Vagina (tissue), 2 donors: ENCODE results near the gene SLF1. TPM values are rescaled to one million over a fixed set of nuclear protein-coding genes. Genes with fewer than 3 reads are reported as not detected.

ENCODE experiments used
- DNase-seq, 2 donors: peaks; one replicate each; pipeline ENCODE4 v3.0.0-alpha.2; 2017; ENCODE audit errors: extremely low spot score in 2 of 2
- H3K27ac ChIP-seq: fragments of 200-600 bp; sonication (generic); one replicate; pipeline ENCODE4 v1.5.1; 2019
- H3K27me3 ChIP-seq: fragments of 200-600 bp; sonication (generic); one replicate; pipeline ENCODE4 v1.5.1; 2019
- H3K36me3 ChIP-seq, 2 donors: fragments of 200-600 bp; sonication (generic); one replicate each; pipeline ENCODE4 v1.5.1; 2017 to 2019
- H3K4me1 ChIP-seq: fragments of 200-600 bp; sonication (generic); one replicate; pipeline ENCODE4 v1.5.1; 2019
- H3K4me3 ChIP-seq, 2 donors: fragments of 200-600 bp; sonication (generic); 1 replicate in 1 of 2; 2 replicates in 1 of 2; pipeline ENCODE4 v1.5.1; 2016 to 2019
- H3K9me3 ChIP-seq: fragments of 200-600 bp; sonication (generic); one replicate; pipeline ENCODE4 v1.5.1; 2019
- POLR2A ChIP-seq, 2 donors: fragments of 450-650 bp; IDR thresholded peaks; one replicate each; pipeline ENCODE4 v1.6.1; 2017; ENCODE audit warnings: antibody characterized with exemption in 2 of 2, mild to moderate bottlenecking in 2 of 2, moderate library complexity in 2 of 2
- POLR2AphosphoS5 ChIP-seq, 2 donors: sonication (generic); formaldehyde crosslinking; IDR thresholded peaks; one replicate each; pipeline ENCODE4 v1.9.0; 2017; ENCODE audit warnings: antibody characterized with exemption in 2 of 2, mild to moderate bottlenecking in 2 of 2, low read depth in 1 of 2; ENCODE audit not compliant: insufficient read depth in 1 of 2
- intact Hi-C: fragments of 100-400 bp; cut with DNase I; formaldehyde crosslinking; loops from one replicate; pipeline ENCODE4 v1.15.1; 2023
- total RNA-seq: library from RNA; depleted of rRNA; stranded (reverse); fragments of >200 nt; gene quantifications from one replicate; pipeline ENCODE4 v1.2.3, GENCODE V29; 2016
- TF ChIP-seq, protein P1 (sequence below), 3 experiments: fragments of 450-650 bp in 2 of 3; fragments of 200-600 bp in 1 of 3; sonication (generic) in 1 of 3; IDR thresholded peaks; one replicate each; pipeline ENCODE4 v1.5.1; 2017 to 2019; ENCODE audit warnings: antibody characterized with exemption in 3 of 3, mild to moderate bottlenecking in 2 of 3, moderate library complexity in 2 of 3

SLF1 gene
- total RNA-seq, 1 donor from 2014 or later: 19.9 TPM

DNA sequence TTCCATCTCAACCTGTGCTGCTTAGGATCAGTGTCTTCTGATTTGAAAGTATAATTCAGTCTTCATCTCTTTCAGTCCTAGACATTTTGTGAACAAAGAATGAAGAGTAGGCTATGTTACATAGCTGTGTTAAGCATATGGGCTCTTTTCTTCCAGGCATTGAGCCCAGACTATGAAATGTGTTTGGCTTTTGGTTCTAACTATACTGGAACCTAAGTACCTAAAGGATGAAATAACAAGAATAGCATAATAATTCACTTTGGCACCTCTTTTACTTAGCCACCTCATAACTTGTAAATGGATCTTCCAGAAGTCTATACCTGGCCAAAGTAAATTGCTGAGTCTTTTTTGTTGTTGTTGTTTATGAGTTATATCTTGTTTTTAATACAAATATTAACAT is 71.4 kb downstream of the SLF1 start:
- Histone ChIP-seq H3K9me3 (no peaks in the 10 kb centered on the region), H3K4me3 (no peak overlapping the region), H3K36me3 (peaks cover 0 to 12% of the 10 kb centered on the region in 2 donors), H3K4me1 (no peaks in the 10 kb centered on the region), H3K27me3 (no peaks in the 10 kb centered on the region), H3K27ac (no peak overlapping the region)
- TF ChIP-seq POLR2A (IDR thresholded peaks at IDR 0.05) (no peak), POLR2AphosphoS5 (IDR thresholded peaks at IDR 0.05; ENCODE audit: insufficient read depth in 1 of 2, low read depth in 1 of 2) (no peak)
- TF ChIP-seq, protein P1, sequence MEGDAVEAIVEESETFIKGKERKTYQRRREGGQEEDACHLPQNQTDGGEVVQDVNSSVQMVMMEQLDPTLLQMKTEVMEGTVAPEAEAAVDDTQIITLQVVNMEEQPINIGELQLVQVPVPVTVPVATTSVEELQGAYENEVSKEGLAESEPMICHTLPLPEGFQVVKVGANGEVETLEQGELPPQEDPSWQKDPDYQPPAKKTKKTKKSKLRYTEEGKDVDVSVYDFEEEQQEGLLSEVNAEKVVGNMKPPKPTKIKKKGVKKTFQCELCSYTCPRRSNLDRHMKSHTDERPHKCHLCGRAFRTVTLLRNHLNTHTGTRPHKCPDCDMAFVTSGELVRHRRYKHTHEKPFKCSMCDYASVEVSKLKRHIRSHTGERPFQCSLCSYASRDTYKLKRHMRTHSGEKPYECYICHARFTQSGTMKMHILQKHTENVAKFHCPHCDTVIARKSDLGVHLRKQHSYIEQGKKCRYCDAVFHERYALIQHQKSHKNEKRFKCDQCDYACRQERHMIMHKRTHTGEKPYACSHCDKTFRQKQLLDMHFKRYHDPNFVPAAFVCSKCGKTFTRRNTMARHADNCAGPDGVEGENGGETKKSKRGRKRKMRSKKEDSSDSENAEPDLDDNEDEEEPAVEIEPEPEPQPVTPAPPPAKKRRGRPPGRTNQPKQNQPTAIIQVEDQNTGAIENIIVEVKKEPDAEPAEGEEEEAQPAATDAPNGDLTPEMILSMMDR (IDR thresholded peaks at IDR 0.05): no peak
- DNase-seq: no peak
- intact Hi-C loops: no loop called here

DNA sequence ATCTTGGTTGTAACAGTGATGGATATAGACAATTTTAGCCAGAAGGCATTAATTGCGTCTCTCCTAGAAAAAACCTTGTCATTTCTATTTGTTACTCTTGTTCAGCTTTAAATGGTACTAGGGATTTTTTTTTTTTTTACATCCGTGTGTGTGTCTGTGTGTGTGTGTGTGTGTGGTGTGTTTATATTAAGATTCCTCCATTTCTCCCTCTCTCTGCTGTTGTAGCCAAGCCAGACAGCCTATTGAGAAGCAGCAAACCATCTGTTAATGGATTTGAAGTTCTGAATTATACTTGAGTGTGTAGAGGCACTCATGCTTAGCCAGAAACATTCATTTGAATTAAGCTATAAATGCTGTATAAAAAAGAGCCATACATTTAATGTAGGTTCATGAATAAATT is 72.3 kb downstream of the SLF1 start:
- intact Hi-C loops: no loop called here
- TF ChIP-seq, protein P1 (IDR thresholded peaks at IDR 0.05): no peak
- no peak for TF ChIP-seq POLR2AphosphoS5 (IDR thresholded peaks at IDR 0.05; ENCODE audit: insufficient read depth in 1 of 2, low read depth in 1 of 2)
- TF ChIP-seq POLR2A (IDR thresholded peaks at IDR 0.05): no peak

DNA sequence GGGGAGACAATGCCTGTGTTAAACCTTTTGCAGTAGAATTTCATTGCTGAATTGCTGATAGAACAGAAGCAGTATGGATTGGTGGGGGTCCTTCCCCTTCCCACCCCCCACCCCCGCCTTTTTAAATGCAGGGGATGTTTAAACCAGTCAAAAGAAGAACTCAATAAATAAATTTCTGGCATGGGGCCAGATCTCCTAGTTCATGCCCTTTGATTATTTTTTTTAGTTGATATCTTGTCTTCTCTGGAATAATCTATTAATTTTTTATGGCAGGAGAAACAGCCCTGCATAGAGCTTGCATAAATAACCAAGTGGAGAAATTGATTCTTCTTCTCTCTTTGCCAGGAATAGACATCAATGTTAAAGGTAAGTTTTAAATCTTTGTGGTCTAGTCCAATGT is 72.8 kb downstream of the SLF1 start:
- intact Hi-C loops: no loop called here
- H3K27ac ChIP-seq: no peak overlapping the region
- peaks cover 0 to 11% of the 10 kb centered on the region in 2 donors for H3K36me3 ChIP-seq
- DNase-seq: no peak
- TF ChIP-seq POLR2A (IDR thresholded peaks at IDR 0.05) (no peak), POLR2AphosphoS5 (IDR thresholded peaks at IDR 0.05; ENCODE audit: insufficient read depth in 1 of 2, low read depth in 1 of 2) (no peak)
- TF ChIP-seq, protein P1 (IDR thresholded peaks at IDR 0.05): no peak
- no peaks in the 10 kb centered on the region for H3K27me3 ChIP-seq
- H3K9me3 ChIP-seq: no peaks in the 10 kb centered on the region
- H3K4me3 ChIP-seq: no peak overlapping the region
- H3K4me1 ChIP-seq: no peaks in the 10 kb centered on the region

More for the DNA sequence above, 72.3 kb downstream of the SLF1 start:
- H3K27ac ChIP-seq: no peak overlapping the region
- H3K9me3 ChIP-seq: no peaks in the 10 kb centered on the region
- no peak for DNase-seq
- no peak overlapping the region for H3K4me3 ChIP-seq
- H3K4me1 ChIP-seq: no peaks in the 10 kb centered on the region
- peaks cover 0 to 12% of the 10 kb centered on the region in 2 donors for H3K36me3 ChIP-seq
- no peaks in the 10 kb centered on the region for H3K27me3 ChIP-seq

DNA sequence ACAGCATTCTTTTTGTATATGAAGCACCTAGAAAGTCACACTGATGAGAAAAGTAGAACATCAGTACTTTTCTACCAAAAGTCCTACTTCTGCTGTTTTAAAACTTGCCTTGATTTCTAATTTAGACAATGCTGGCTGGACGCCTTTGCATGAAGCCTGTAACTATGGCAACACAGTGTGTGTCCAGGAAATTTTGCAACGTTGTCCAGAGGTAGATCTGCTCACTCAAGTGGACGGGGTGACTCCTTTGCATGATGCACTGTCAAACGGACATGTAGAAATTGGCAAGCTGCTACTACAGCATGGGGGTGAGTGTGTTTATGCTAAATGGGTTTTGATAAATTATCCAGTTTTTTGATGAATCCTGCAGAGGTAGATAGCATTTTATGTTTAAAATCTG is 73.5 kb downstream of the SLF1 start:
- no peaks in the 10 kb centered on the region for H3K27me3 ChIP-seq
- no peak overlapping the region for H3K4me3 ChIP-seq
- H3K4me1 ChIP-seq: no peaks in the 10 kb centered on the region
- no peak for TF ChIP-seq POLR2A (IDR thresholded peaks at IDR 0.05)
- TF ChIP-seq, protein P1 (IDR thresholded peaks at IDR 0.05): no peak
- TF ChIP-seq POLR2AphosphoS5 (IDR thresholded peaks at IDR 0.05; ENCODE audit: insufficient read depth in 1 of 2, low read depth in 1 of 2): no peak
- no peak for DNase-seq
- H3K36me3 ChIP-seq: peaks cover 0 to 5% of the 10 kb centered on the region in 2 donors
- H3K9me3 ChIP-seq: no peaks in the 10 kb centered on the region
- H3K27ac ChIP-seq: no peak overlapping the region
- intact Hi-C loops: no loop called here

DNA sequence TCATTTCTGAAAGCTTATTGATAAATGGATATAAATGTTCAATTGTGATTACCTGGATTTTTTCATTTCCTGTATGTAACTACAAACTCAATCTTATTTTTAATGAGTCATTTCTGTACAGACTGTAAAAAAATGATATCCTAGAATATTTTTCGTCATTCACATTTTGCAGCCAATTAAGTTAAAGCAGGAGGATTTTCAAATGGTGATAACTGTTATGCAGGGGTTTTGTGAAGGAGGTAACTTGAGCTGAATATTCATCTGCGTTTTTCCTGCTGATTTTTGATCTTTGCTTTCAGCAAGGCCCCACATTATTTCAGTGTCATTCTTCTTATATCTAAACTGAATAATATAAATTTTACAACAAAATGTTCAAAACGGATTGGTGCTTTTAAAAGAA is 74.1 kb downstream of the SLF1 start:
- TF ChIP-seq POLR2A (IDR thresholded peaks at IDR 0.05) (no peak), POLR2AphosphoS5 (IDR thresholded peaks at IDR 0.05; ENCODE audit: insufficient read depth in 1 of 2, low read depth in 1 of 2) (no peak)
- TF ChIP-seq, protein P1 (IDR thresholded peaks at IDR 0.05): no peak
- Histone ChIP-seq H3K27me3 (no peaks in the 10 kb centered on the region), H3K36me3 (no peaks in the 10 kb centered on the region), H3K9me3 (no peaks in the 10 kb centered on the region), H3K27ac (no peak overlapping the region), H3K4me3 (no peak overlapping the region), H3K4me1 (no peaks in the 10 kb centered on the region)
- no peak for DNase-seq
- intact Hi-C loops: no loop called here
